Measurements from ENCODE around the gene SORCS3. TPM values are rescaled to one million over a fixed set of nuclear protein-coding genes. Genes with fewer than 3 reads are reported as not detected.

SORCS3 gene
- total RNA-seq, 1 experiment from 2014 or later: not detected

GRCh38 chr10:104908581-104908980 is 267.5 kb downstream of the SORCS3 start:
- no peak for DNase-seq
- no peaks in the 10 kb centered on the region for H3K4me1 ChIP-seq (replicated peaks; ENCODE audit: insufficient read depth)
- no peak overlapping the region for H3K27ac ChIP-seq
- CTCF ChIA-PET: no interaction called here
- no peaks in the 10 kb centered on the region for H4K20me1 ChIP-seq (ENCODE audit: insufficient read depth)
- no peaks in the 10 kb centered on the region for H3K9me3 ChIP-seq (ENCODE audit: insufficient read depth, low read depth)
- no peak overlapping the region for H3K4me2 ChIP-seq
- BruUV-seq (replicated peaks): no TSS peak
- H3K4me3 ChIP-seq: no peak overlapping the region
- no peak overlapping the region for H2AFZ ChIP-seq
- TF ChIP-seq CTCF (conservative IDR thresholded peaks at IDR 0.05): no peak
- TF ChIP-seq EZH2 (IDR thresholded peaks at IDR 0.05; ENCODE audit: low read depth): no peak
- H3F3A ChIP-seq (ENCODE audit: insufficient read depth, low read depth): no peaks in the 10 kb centered on the region
- H3K36me3 ChIP-seq (ENCODE audit: low read depth): no peaks in the 10 kb centered on the region
- POLR2A ChIA-PET (ENCODE audit: unreplicated experiment): no interaction called here
- H3K9me2 ChIP-seq (ENCODE audit: insufficient read depth): no peaks in the 10 kb centered on the region
- intact Hi-C loops (cut with micrococcal nuclease; ENCODE audit: unreplicated experiment): no loop called here
- no peaks in the 10 kb centered on the region; the same call in 1 of the 2 replicates for H3K27me3 ChIP-seq (ENCODE audit: insufficient read depth, low read depth)
- H3K79me2 ChIP-seq (ENCODE audit: low read depth): no peaks in the 10 kb centered on the region

DNA sequence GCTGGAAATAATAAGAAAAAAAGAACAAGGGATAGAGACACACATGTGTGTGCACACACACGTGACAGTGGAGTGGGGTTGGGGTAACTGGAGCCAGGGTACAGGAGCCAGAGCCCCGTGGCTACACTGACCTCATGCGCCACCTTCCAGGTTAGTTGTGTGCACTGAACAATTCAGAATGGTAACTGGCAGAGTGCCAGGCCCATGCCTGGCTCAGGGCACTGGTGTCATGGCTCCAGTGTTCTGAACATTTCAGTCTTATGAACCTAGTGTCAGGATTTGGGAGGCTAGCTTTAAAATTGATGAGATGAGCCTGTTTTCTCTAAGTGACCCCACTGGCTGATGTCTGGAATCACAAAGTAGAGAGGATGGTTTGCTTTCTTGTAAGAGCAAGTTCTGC is 269.6 kb downstream of the SORCS3 start:
- no peaks in the 10 kb centered on the region for H3K4me1 ChIP-seq (replicated peaks; ENCODE audit: insufficient read depth)
- no peak overlapping the region for H2AFZ ChIP-seq
- BruUV-seq (replicated peaks): no TSS peak
- no peaks in the 10 kb centered on the region; the same call in 1 of the 2 replicates for H3K27me3 ChIP-seq (ENCODE audit: insufficient read depth, low read depth)
- no peaks in the 10 kb centered on the region for H3K36me3 ChIP-seq (ENCODE audit: low read depth)
- H3K27ac ChIP-seq: no peak overlapping the region
- ChIA-PET CTCF (no interaction called here), POLR2A (ENCODE audit: unreplicated experiment) (no interaction called here)
- no peaks in the 10 kb centered on the region for H3K79me2 ChIP-seq (ENCODE audit: low read depth)
- no peaks in the 10 kb centered on the region for H4K20me1 ChIP-seq (ENCODE audit: insufficient read depth)
- no peak for DNase-seq
- no peak overlapping the region for H3K4me3 ChIP-seq
- H3K4me2 ChIP-seq: no peak overlapping the region
- H3K9me3 ChIP-seq (ENCODE audit: insufficient read depth, low read depth): no peaks in the 10 kb centered on the region
- intact Hi-C loops (cut with micrococcal nuclease; ENCODE audit: unreplicated experiment): no loop called here
- H3K9me2 ChIP-seq (ENCODE audit: insufficient read depth): no peaks in the 10 kb centered on the region
- TF ChIP-seq CTCF (conservative IDR thresholded peaks at IDR 0.05): no peak
- TF ChIP-seq EZH2 (IDR thresholded peaks at IDR 0.05; ENCODE audit: low read depth): no peak
- H3F3A ChIP-seq (ENCODE audit: insufficient read depth, low read depth): no peaks in the 10 kb centered on the region

DNA sequence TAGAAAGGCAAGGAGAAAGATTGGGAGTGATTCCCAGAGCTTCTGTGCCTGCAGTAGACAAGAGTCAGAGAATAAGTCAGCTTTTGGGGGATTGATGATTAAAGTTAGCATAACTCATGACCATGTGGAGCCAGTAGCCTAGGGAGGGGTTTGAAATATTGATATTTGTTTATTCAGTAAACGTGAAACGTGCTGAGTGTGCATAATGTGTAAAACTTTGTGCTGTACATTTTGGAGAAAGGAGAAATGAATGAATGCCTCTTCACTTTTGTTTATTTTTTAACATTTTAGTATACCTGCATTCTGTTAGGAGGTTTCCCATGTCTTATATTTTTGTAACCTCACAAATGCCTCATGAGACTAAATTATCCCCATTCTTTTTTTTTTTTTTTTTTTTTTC is 272.3 kb downstream of the SORCS3 start:
- BruUV-seq (replicated peaks): no TSS peak
- no peak overlapping the region for H3K4me3 ChIP-seq
- no peaks in the 10 kb centered on the region; the same call in 1 of the 2 replicates for H3K27me3 ChIP-seq (ENCODE audit: insufficient read depth, low read depth)
- H2AFZ ChIP-seq: no peak overlapping the region
- DNase-seq: no peak
- H3K36me3 ChIP-seq (ENCODE audit: low read depth): no peaks in the 10 kb centered on the region
- intact Hi-C loops (cut with micrococcal nuclease; ENCODE audit: unreplicated experiment): no loop called here
- CTCF ChIA-PET: no interaction called here
- no peak overlapping the region for H3K4me2 ChIP-seq
- H3K9me3 ChIP-seq (ENCODE audit: insufficient read depth, low read depth): no peaks in the 10 kb centered on the region
- H4K20me1 ChIP-seq (ENCODE audit: insufficient read depth): no peaks in the 10 kb centered on the region
- TF ChIP-seq EZH2 (IDR thresholded peaks at IDR 0.05; ENCODE audit: low read depth) (no peak), CTCF (conservative IDR thresholded peaks at IDR 0.05) (no peak)
- no peaks in the 10 kb centered on the region for H3K4me1 ChIP-seq (replicated peaks; ENCODE audit: insufficient read depth)
- no peak overlapping the region for H3K27ac ChIP-seq
- no peaks in the 10 kb centered on the region for H3K79me2 ChIP-seq (ENCODE audit: low read depth)
- no peaks in the 10 kb centered on the region for H3K9me2 ChIP-seq (ENCODE audit: insufficient read depth)
- POLR2A ChIA-PET (ENCODE audit: unreplicated experiment): no interaction called here
- H3F3A ChIP-seq (ENCODE audit: insufficient read depth, low read depth): no peaks in the 10 kb centered on the region
